HG02759 (cell line): Measurements from ENCODE around the gene CREBRF.
"Not testable (repeated sequence)": the region's sequence is repeated elsewhere in the genome, so short reads cannot be mapped to it uniquely, and the experiment has no call there.

Source experiments
- ATAC-seq: cut with Tn5 transposase; IDR thresholded peaks from one replicate; pipeline ENCODE4 v1.9.1; 2021; ENCODE audit warnings: mild to moderate bottlenecking, moderate library complexity; ENCODE audit not compliant: unreplicated experiment

CREBRF gene

DNA sequence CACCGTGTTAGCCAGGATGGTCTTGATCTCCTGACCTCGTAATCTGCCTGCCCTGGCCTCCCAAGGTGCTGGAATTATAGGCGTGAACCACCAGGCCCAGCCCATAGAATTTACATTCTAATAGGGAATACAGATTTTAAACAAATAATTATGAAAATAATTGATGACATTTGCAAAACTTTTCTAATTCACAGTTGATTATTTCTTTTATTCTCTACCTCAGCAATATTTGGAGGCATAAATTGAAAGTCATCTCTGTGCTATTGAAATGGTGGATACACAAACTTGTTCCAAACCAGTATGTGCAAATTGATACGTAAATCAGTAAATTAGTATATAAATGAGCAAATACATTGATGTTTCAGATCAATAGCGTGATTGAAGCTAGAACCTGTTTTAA, 96.4 kb downstream of the CREBRF start:
- no peak for ATAC-seq

DNA sequence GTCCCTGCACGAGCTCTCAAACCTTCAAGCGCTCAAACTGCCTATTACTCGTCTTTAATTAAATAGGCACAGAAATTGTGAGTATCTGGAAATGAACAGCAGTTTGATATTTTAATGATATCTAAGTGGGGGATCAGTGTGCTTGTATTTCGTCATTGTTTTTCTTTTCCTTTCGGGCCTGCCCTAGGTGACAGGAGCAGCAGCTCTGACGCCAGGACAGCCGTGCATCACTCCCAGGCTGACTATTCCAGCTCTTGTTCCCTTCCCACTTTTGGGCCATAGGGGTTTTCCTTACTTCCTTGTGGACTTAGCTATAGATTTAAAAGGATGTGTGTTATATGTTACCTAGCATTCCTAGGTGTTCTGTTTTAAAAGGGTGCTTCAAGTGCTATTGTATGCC, 97.7 kb downstream of the CREBRF start:
- ATAC-seq = no peak

DNA sequence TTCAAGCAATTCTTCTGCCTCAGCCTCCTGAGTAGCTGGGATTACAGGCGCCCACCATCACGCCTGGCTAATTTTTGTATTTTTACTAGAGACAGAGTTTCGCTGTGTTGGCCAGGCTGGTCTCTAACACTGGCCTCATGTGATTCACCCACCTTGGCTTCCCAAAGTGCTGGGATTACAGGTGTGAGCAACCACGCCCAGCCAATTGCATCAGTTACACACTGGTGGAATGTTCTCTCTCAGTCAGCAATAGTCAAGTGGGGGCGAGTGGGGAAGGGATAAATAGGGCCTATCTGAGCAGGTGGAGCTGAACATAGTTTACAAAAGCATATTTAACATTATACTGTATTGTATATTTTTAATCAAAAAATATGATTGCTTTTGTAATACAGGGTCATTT, 98.5 kb downstream of the CREBRF start:
- not testable (repeated sequence) for ATAC-seq

DNA sequence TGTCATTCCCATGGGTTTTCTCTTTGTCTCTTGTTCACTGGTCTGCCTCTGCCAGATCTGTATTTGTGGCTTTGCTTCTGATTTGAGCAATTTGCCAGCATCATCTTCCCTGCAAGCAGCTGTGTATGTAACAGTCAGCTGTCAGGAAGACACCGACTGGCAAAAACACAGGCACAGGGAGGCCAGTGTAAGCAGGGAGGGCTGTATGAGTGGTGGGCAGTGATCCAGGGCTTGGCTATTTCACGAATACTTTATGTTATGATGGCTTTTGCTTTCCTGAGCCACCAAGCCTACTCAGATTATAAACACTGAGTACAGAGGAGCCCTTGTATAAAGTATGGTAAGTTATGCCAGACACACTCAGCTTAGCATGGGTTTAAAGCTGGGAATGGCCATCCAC, 99.8 kb downstream of the CREBRF start:
- ATAC-seq = no peak

DNA sequence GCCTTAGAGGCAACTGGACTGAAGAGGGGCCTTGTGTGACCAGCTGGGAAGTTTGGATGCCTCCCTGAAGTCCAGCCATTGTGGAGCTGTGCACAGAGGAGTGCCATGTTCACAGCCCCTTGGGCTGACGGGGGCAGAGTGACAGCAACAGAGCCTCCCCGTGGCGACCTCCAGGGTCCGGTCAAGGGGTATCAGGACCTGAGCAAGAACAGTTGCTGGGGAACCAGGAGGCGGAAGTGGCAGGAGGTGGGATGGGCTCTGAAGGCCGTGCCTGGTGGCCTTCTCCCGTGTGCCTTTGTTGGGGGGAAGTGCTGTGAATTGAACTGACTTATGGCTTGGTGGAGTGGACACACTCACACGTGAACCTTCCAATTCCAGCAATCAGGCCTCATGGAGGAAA, 102.2 kb downstream of the CREBRF start:
- ATAC-seq = no peak

DNA sequence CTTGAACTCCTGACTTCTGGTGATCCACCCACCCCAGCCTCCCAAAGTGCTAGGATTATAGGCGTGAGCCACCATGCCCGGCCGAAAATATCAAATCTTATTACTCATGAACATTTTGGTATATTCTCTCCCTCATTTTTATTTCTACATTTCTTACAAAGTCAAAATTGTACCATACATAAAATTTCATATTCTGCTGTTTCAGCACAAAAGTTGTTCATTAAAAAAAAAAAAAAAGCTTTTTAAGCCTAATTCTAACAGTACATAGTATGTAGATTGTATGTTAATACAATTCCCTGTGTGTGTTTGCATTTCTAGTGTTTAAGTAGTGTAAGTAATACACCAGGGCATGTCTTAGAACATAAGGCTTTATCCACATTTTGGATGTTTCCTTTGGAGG, 103.1 kb downstream of the CREBRF start:
- ATAC-seq = no peak

DNA sequence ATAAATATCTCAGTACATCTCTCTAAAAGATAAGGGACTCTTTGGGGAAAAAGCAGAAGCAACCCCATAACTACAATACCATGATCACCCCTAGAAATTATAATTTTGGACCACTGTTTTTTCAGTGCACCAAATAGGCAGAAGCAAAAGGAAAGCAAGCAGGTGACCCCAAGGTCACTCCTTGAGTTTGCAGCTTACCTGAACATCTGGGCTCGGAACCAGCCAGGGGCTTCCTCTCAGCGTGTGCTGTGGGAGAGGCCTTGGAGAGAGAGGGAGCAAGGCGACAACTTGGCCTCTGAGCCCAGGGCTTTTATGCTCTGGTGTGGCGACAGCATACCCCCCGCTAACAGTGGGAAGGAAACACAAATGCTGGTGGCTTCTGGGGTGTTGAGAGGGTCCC, 105.0 kb downstream of the CREBRF start:
- ATAC-seq = no peak

DNA sequence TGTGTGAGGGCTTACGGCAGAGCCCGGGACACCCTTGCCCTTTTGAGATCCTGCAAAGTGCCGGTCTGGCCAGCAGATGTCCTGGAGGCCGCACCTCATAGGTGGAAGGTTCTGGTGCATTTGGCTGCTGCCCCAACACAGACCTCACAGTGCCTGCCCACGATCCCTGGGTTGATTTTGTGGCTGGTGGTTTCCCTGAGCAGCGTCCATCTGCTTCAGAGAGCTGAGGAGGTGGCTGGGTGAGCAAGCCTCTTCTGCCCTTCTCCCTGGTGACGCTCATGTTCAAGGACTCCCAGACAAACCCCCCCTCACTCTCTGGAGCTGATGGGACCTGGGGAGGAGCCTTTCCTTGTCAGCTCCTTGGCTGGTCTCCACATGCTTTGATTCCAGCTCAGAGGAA, 107.1 kb downstream of the CREBRF start:
- ATAC-seq = no peak

DNA sequence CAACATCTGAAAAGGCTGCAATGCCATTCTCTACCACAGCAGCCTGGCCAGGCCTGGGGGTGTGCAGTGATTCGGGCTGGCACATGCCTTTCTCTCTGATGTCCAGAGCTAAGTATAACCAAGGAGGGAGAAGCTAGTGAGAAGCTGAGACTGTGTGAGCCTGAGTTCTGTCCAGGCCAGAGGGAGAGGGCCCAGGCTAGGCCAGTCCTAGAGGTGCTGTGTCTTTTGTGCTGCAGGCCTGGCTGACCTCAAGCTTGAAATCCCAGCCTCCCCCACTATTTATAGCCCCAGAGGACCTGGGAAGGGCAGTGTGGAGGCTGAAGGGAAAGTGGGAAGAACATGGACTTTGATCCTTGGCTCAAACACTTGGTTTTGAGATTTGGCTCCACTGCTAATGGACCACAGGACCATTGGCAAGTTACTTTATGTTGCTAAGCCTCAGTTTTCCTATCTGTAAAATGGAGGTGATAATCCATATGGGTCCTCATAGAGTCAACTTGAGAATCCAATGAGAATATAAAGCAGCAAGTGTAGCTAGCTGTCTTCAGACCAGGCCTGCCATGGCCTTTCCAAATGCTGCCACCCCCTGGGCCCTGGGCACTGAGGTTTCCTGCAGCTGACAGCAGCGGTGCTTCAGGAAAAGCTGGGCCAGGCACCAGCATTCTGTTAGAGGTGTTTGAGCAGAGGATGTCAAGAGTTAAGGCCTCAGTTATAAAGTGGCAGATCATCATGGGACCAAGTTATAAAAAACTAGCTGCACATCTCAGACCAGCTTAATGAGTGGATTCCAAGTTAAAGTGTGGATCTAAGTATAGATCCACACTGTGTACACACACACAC, 109.2 kb downstream of the CREBRF start:
- ATAC-seq = no peak

DNA sequence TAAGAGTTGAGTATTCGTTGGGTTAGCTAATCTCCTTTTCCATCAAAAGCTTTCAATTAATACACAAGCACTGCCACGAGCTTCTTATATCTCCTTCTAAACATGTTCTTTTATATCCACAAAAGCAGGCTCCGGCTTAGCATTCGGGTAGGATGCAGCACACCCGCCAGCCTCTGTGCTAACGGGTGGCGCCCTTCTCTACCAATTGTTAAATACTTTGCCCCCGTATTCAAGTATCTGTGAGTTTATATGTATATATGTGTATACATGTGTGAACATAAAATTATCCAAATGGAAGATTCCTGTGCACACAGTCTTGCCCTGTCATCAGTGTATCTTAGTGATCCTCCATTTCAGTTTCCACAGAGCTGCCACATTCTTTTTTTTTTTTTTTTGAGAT, 116.0 kb downstream of the CREBRF start:
- no peak for ATAC-seq

DNA sequence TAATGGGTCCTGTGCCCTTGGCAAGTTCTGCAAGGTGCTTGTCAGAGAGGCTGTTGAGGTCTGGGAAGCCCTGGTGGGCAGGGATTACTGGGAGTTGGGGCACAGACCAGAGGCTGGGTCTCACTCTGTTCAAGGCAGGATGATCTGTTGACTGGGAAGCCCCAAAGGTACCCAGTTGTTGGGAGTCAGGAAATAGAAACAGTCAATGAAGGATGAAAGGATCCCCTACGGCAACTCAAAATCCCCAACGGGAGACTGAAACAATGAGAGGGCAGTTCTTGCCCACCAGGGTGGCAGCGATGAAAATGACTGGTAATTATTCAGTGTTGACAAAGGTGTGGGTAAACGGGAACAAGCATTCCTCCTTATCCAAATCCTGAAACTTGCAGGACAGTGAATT, 119.4 kb downstream of the CREBRF start:
- no peak for ATAC-seq

DNA sequence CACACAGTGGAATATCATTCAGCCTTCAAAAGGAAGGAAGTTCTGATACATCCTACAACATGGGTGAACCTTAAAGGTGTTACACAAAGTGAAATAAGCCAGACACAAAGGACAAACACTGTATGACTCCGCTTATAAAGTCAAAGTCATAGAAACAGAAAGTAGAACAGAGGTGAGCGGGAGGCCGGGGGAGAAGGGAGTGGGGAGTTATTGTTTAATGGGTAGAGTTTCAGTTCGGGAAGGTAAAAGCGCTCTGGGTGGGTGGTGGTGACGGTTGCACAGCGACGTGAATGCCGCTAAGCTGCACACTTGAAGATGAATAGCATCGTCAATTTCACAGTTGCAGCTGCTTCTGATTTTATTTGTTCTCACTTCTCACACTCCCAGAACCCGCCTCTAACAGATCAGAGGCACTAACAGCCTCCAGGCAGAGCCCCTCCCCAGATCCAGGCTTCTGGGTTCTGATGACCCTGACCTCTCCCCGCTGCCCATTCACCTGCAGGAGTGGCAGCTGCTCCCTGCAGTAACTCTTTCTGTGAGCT, 122.3 kb downstream of the CREBRF start:
- ATAC-seq = no peak

DNA sequence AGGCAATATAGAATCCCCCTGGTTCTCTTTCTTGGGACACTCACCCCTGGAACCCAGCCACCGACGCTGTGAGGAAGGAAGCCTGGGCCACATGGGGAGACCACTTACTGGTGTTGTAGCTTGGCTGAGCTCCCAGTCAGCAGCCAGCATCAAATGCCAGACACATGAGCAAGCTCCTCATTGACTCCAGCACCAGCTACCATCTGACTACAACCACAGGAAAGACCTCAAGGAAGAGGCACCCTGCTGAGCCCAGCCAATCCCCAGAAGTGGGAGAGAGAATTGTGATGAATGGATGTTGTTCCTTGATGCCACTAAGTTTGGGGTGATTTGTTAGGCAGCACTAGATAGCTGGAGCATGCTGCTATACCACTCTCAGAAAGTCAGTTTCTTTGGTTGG, 124.2 kb downstream of the CREBRF start:
- ATAC-seq = no peak

DNA sequence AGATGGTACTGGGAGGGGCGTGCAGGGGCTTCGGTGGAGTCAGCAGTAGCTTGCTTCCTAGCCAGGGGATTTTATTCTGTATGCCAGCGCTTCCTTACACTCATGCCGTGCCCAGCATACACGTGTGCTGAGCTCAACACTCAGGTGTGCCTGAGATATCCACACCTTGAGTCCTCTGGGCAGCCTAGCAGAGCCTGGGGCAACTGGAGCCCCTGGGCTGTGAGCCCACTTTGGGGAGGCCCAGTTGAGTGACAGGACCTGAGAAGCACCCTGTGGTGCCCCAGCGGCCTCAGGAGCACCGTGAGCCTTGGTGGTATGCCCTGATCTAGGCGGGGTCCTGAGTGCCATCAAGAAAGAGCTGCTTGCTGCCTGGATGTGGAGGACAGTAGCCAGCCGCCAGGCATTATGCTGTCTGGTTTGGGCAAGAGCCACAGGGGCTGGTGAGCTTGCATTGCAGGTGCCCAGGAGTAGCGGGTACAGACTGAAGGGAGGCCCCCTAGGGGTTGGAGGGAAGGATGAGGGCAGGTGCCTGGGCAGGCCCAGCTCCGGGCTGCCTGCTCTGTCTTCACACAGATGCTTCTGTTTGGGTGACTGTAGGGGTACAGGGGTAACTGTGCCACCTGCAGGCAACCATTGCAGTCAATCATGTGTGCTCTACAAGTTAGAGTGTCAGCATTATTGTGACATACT, 131.0 kb downstream of the CREBRF start:
- no peak for ATAC-seq

DNA sequence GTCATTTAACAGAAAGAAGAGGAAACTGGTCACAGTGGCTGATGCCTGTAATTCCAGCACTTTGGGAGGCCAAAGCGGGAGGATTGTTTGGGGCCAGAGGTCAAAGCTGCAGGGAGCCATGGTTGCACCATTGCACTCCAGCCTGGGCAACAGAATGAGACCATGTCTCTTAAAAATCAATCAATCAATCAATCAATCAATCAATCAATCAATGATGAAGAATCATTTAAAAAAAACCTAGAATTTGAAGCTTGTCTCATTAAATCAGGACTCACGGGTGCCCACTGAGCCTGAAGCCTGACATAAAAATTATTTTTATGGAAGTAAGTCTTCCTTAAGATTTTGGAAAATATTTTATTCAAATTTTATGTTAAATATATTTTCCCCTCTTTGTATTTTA, 132.1 kb downstream of the CREBRF start:
- no peak for ATAC-seq
